RCC 7860 (cell line): ENCODE measurements around the gene HEY2.

Source experiments
- DNase-seq: peaks from one replicate; pipeline ENCODE4 v3.0.0-alpha.2; 2015; ENCODE audit warnings: low spot score
- FAIRE-seq: peaks from 2 replicates; lab custom pipeline; 2012; peaks lifted over from hg19 to GRCh38; lab: Jason Lieb, UNC

Gene HEY2

GRCh38 chr6:125742464-125743120, 6.8 kb upstream of the HEY2 start:
- DNase-seq = no peak
- no peak for FAIRE-seq

GRCh38 chr6:125743604-125744003, 5.8 kb upstream of the HEY2 start:
- FAIRE-seq (no peak), DNase-seq (no peak)

- DNase-seq = no peak
- FAIRE-seq = no peak
Observed at GRCh38 chr6:125745281-125746018, 4.0 kb upstream of the HEY2 start.

GRCh38 chr6:125746019-125746414, 3.4 kb upstream of the HEY2 start:
- FAIRE-seq (no peak), DNase-seq (no peak)

GRCh38 chr6:125746731-125747588, 2.5 kb upstream of the HEY2 start:
- no peak for FAIRE-seq

GRCh38 chr6:125747589-125748405, 1.6 kb upstream of the HEY2 start:
- FAIRE-seq (no peak), DNase-seq (no peak)

More at GRCh38 chr6:125746731-125747588, 2.5 kb upstream of the HEY2 start:
- DNase-seq = no peak

GRCh38 chr6:125748406-125749172, 843 bp upstream of the HEY2 start:
- FAIRE-seq (no peak), DNase-seq (no peak)

GRCh38 chr6:125749865-125750691, 646 bp downstream of the HEY2 start:
- no peak for DNase-seq
- no peak for FAIRE-seq

GRCh38 chr6:125750692-125751333, 1.4 kb downstream of the HEY2 start:
- DNase-seq (no peak), FAIRE-seq (no peak)

GRCh38 chr6:125751334-125751916, 2.0 kb downstream of the HEY2 start:
- no peak for FAIRE-seq
- DNase-seq = no peak

- DNase-seq = no peak
- FAIRE-seq = no peak
Observed at GRCh38 chr6:125752773-125753172, 3.3 kb downstream of the HEY2 start.

GRCh38 chr6:125753218-125753936, 3.9 kb downstream of the HEY2 start:
- no peak for DNase-seq
- peak; percentile 52 for FAIRE-seq

GRCh38 chr6:125753937-125754259, 4.5 kb downstream of the HEY2 start:
- FAIRE-seq = no peak

GRCh38 chr6:125754566-125754965, 5.1 kb downstream of the HEY2 start:
- no peak for FAIRE-seq

More at GRCh38 chr6:125753937-125754259, 4.5 kb downstream of the HEY2 start:
- no peak for DNase-seq

GRCh38 chr6:125759184-125759902, 9.9 kb downstream of the HEY2 start:
- FAIRE-seq (no peak), DNase-seq (no peak)

More at GRCh38 chr6:125754566-125754965, 5.1 kb downstream of the HEY2 start:
- no peak for DNase-seq

- FAIRE-seq (no peak), DNase-seq (no peak)
Observed at GRCh38 chr6:125759959-125760457, 10.6 kb downstream of the HEY2 start.
